Ecto neural progenitor cell (in vitro differentiated cells): ENCODE measurements around the gene ZBTB39.
"Not testable (repeated sequence)": the region's sequence is repeated elsewhere in the genome, so short reads cannot be mapped to it uniquely, and the experiment has no call there.

Source experiments
- DNase-seq: peaks from one replicate; pipeline ENCODE4 v3.0.0-alpha.2; 2018; ENCODE audit warnings: low spot score

ZBTB39 gene

DNA sequence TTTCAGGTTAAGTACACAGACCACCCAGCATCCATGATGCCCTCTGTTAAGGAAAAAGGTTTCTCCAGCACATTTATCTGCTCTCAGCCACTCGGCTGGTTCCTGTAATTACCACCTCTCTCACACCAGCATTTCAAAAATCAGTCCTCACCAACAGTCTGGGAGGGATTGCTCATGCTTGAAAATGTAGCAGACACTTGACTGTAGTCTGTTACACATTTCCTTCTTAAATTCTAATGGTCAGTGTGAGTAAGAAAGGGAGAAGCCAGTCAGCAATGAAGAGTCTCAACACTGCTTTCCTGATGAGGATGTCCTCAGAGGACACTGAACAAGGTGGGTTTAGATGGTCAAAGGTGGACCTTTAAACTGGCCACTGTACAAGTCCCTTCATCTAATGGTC is 6.0 kb downstream of the ZBTB39 start:
- no peak for DNase-seq

- DNase-seq, result no peak
Observed at GRCh38 chr12:56999456-56999855, 6.9 kb downstream of the ZBTB39 start.

- no peak for DNase-seq
Observed at GRCh38 chr12:56998981-56999380, 7.4 kb downstream of the ZBTB39 start.

GRCh38 chr12:56998316-56998715 is 8.0 kb downstream of the ZBTB39 start:
- no peak for DNase-seq

- DNase-seq, result peak; percentile 38
Observed at GRCh38 chr12:56996793-56997545, 9.4 kb downstream of the ZBTB39 start.

GRCh38 chr12:56995930-56996496 is 10.3 kb downstream of the ZBTB39 start:
- DNase-seq, result peak; percentile 38

- peak; percentile 44 for DNase-seq
Observed at GRCh38 chr12:56995201-56995929, 11.0 kb downstream of the ZBTB39 start.

- DNase-seq, result peak; percentile 42
Observed at GRCh38 chr12:56994231-56994746, 12.1 kb downstream of the ZBTB39 start.

DNA sequence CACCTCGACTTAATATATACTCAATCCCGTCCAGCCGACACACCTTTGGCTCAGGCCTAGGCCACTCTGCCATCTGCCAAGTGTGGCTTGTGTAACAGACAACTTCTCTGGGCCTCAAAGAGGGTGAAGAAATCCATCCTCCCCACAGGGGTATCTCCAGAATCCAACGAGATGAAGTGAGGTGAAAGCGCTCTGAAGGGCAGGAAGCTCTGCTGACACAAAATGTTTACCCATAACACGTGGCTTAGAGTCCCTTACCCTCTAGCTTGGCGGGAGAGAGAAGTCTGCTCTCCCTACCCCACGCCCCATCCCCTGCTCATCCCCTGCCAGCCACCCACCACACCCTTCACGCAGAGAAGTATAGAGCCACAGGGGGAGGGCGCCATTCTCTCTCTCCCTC is 13.0 kb downstream of the ZBTB39 start:
- peak; percentile 28 for DNase-seq

DNA sequence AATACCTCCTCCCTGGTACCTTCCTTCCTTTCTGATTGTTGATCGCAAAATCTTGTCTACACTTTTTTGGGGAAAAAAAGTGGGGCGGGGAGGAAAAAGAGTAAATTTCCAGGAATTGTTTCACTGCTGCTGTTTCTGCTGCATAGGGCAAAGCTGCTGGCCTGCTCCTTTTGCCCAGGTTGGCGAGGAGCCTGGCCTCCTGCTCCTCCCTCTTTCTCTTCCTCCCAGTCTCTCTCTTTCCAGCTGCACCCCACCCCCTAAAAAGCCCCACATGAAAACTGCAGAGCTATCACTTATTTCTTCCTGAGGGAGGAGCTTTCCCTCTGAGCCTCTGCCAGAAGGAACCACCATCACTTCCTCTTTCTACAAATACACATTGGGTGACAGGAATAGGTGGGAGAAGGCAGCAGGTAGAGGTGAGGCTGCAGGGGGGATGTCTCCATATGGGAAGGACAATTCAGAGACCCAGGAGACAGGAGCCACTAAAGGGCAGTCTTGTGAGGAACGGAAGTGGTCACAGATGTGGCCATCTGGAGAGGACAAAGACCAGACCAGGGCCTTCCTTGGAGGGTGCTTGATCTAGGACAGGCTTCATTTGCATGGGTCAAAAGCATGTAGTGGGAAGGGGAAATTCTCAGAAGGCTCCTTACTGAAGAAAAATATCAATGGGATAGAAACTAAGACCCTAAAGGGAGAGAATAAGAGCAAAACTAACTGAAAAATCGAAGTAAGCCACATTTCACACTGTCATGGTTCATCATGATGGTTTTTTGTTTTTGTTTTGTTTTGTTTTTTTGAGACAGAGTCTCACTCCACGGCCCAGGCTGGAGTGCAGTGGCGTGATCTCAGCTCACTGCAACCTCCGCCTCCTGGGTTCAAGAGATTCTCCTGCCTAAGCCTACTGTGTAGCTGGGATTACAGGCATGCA is 14.8 kb downstream of the ZBTB39 start:
- DNase-seq, result peak; percentile 35

- DNase-seq, result peak; percentile 36
Observed at GRCh38 chr12:56990648-56991318, 15.6 kb downstream of the ZBTB39 start.

DNA sequence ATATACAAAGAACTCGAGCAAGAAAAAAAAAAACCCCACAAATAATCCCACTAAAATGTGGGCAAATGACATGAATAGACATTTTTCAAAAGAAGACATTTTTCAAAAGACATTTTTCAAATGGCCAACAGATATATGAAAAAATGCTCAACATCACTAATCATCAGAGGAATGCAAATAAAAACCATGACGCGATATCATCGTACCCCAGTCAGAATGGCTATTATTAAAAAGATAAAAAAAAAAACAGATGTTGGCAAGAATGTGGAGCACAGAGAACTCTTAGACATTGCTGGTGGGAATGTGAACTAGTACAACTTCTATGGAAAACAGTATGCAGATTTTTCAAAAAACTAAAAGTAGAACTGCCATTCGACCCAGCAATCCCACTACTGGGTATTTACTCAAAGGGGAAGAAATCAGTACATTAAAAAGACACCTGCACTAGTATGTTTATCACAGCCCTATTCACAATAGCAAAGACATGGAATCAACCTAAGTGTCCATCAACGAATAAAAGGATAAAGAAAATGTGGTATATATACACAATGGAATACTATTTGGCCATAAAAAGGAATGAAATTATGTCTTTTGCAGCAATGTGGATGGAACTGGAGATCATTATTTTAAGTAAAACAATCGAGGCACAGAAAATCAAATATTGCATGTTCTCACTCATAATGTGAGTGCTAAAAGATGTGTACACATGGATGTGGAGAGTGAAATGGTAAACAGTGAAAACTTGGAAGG is 16.3 kb downstream of the ZBTB39 start:
- peak; percentile 7 for DNase-seq

DNA sequence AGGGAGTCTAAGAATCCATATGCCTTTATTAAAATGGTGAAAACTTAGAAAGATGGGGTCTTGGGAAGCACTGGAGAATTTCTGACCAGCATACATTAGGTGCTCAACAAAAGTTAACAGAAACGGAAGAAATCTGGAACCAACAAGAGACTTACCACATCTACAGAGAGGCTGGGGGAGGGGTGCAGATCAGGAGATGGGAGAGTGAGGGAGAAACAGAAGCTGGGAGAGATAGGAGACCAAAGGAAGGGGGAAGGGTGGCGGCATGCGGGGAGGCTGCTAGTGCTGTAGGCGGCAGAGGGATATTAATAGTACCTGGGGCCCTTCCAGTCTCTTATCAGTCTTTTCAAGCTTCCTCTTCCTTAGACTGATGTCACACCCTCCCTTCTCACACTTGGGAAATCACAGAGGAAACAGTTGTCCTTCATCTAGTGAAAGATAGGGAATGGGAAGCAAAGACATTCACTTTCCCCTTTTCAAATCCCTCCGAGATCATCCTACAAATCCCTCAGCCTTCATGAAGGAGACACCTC is 18.1 kb downstream of the ZBTB39 start:
- peak; percentile 35 for DNase-seq

- DNase-seq, result peak; percentile 94
Observed at GRCh38 chr12:56987551-56988053, 18.7 kb downstream of the ZBTB39 start.

- DNase-seq, result no peak
Observed at GRCh38 chr12:56987011-56987410, 19.3 kb downstream of the ZBTB39 start.

DNA sequence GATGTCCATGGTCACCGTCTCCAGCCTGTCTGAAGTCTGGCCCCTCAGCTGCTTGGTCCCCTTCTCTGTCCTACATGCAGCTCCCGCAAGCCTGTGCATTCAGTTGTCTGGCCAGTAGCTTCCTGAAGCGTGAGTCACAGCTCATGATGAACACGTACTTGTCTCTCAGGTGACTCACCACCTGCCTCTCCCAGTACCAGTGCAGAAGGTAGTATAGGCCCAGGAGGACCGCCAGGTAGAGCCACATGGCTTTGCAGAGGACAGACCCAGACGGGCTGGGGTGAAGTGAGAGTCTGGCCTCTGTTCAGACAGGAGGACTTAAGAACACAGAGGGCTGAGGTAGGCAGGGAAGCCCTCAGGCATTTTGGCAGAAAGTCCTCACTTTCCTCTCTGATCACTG is 20.6 kb downstream of the ZBTB39 start:
- not testable (repeated sequence) for DNase-seq

GRCh38 chr12:56983386-56983785 is 23.0 kb downstream of the ZBTB39 start:
- DNase-seq, result peak; percentile 25

GRCh38 chr12:56982578-56983236 is 23.6 kb downstream of the ZBTB39 start:
- DNase-seq, result peak; percentile 35

- peak; percentile 22 for DNase-seq
Observed at GRCh38 chr12:56980941-56981530, 25.3 kb downstream of the ZBTB39 start.
